PC-9 (cell line): ENCODE data around the gene ZNF212.

Experiments used
- EZH2 ChIP-seq: fragments of 200-600 bp; sonication (generic); IDR thresholded peaks from 2 replicates; pipeline ENCODE4 v1.8.0; 2017; ENCODE audit warnings: antibody characterized with exemption, low read depth
- TF ChIP-seq, protein P1 (sequence below): fragments of 200-600 bp; sonication (generic); conservative IDR thresholded peaks from 2 replicates; pipeline ENCODE4 v1.6.1; 2017; ENCODE audit warnings: mixed run types, antibody characterized with exemption, mild to moderate bottlenecking, moderate library complexity

DNA sequence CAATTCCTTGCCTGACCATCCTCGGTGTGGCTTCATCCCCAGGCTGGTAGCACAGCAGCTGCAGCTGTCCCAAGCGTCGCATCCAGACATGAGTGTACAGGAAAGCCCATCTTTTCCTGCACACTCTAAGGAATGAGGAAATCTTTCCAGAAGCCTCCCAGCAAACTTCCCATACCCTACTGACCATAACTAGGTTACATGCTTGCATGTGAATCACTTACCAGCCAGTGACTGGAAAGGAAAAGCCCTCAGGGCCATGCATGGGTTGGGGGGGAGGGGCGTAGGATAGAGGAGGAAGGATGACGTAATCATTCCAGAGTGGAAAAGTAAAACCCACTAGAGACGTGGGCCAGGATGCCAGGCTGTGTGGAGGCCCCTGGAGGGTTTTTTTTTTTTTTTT is 18.9 kb upstream of the ZNF212 start:
- TF ChIP-seq, protein P1, sequence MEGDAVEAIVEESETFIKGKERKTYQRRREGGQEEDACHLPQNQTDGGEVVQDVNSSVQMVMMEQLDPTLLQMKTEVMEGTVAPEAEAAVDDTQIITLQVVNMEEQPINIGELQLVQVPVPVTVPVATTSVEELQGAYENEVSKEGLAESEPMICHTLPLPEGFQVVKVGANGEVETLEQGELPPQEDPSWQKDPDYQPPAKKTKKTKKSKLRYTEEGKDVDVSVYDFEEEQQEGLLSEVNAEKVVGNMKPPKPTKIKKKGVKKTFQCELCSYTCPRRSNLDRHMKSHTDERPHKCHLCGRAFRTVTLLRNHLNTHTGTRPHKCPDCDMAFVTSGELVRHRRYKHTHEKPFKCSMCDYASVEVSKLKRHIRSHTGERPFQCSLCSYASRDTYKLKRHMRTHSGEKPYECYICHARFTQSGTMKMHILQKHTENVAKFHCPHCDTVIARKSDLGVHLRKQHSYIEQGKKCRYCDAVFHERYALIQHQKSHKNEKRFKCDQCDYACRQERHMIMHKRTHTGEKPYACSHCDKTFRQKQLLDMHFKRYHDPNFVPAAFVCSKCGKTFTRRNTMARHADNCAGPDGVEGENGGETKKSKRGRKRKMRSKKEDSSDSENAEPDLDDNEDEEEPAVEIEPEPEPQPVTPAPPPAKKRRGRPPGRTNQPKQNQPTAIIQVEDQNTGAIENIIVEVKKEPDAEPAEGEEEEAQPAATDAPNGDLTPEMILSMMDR = no peak
- TF ChIP-seq EZH2 = no peak
